NCI-H187 (cell line): Measurements from ENCODE around the gene KCNQ4.

Experiments
- DNase-seq, 2 experiments: peaks; one replicate each; lab custom pipeline; 2025; lab: John Stamatoyannopoulos, UW

Gene KCNQ4

DNA sequence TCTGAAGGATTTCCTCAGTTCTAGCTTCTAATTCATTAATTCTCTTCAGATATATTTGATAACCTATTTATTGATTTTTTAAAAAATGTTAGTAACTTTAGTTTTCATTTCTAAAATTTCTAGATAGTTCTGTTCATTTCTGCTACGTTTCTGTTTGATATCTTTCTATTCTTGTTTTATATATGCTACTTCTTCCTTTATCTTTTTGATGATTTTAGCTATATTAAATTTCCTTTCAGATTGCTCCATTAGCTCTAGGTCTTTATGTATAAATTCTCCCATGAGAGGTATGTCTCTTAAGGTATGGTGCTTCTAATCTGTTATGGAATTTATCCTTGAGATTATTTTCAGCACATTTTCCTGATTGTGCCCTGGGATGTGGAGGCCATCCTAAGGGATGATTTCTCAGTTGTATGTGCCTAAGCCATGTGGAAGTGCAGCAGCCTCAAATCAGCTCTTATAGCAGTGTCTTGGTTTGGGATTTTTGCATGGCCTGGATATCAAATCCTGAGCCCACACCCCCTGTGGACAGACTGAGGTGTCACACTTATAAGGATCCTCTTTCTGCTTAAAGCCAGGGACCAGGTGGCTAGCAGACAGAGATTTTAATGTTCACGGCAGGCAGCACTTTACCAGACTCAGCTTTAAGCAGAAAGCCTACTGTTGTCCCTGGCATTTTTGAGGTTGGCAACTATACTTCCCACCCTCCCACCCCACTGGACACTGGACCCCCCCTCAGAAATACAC, 6.2 kb upstream of the KCNQ4 start:
- DNase-seq = no peak

DNA sequence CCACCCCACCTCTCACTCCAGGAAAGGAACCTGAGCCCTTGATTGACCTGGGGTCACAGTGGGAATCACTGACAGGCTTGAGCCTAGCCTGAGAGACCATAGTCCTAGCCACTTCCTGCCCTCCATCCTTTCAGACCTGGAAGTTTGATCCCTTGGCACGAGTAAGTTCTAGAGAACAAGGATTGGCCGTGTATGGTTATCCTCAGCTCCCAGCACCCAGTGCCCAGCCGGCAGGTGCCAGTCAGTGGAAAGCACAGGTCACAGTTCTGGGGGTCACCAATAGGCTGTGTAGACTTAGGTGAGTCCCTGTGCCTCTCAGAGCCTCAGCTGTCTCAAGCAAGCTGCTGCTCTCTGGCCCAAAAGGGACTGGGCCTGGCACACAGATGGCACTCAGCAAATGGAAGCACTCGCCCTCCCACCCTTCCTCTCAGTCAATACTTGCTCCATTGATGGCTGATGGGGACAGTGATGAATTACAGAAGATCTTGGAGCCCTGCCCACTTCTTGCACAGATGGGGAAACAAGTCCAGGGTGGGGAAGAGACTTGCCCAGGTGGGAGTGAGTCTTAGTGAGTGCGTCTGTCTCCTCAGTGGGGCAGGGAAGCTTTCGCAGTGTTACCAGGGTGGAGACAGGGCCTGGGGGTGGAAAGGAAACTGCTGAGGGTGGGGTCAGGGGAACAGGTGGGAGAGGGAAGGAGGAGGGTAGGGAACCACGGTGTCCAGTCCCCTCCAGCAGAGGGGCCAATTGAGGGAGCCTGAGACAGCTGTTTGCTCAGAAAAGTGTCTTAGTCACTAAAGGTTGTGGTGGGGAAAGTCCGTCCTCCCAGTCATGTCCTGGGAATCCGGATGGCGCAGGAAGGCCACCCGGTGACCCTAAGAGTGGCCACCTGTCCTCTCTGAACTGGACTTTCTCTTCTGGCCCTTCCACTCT, 2.6 kb upstream of the KCNQ4 start:
- no peak for DNase-seq

DNA sequence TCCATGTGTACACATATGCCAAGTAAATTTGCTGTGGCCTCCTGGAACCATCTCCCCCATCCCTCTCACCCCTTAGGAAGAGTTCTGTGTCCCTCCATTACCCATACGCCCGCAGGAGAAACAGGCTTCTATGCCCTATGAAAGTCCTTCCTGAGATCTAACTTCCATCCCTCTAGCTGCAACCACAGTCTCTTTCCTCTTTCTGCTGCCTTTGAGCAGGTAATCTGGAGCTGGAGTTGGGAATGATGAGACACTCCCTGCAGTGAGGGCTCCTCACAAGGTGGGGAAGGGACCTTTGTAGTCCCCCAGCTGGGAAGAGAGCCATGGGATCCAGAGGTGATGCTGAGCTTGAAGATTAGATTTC, 2.0 kb upstream of the KCNQ4 start:
- no peak for DNase-seq

DNA sequence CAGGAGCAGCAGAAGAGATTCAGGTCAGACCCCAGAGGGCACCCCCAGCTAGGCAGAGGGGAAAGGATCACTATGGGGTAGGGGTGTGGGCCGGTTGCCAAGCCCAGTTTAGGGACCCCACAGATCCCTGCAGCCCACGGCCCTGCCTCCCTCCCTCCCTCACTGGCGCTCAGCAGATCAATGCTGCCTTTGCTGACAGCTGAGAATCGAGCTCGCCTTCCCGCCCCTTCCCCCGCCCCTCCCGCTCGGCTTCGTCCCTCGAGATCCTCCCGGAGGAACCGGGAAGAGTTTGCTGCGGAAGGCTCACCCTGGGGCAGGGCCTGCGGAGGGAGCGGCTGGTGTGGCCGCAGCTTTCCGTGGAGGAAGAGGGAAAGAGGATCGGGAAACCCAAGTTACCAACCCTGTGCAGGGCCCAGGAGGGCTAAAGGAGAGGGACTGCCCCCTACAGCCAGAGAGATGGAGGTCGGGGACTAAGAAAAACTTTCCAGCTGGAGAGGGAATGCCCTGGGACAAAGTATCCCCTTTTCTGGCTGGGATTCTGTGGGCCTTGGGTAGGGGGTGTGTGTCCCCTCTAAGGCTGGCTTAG, 1.1 kb upstream of the KCNQ4 start:
- no peak for DNase-seq

DNA sequence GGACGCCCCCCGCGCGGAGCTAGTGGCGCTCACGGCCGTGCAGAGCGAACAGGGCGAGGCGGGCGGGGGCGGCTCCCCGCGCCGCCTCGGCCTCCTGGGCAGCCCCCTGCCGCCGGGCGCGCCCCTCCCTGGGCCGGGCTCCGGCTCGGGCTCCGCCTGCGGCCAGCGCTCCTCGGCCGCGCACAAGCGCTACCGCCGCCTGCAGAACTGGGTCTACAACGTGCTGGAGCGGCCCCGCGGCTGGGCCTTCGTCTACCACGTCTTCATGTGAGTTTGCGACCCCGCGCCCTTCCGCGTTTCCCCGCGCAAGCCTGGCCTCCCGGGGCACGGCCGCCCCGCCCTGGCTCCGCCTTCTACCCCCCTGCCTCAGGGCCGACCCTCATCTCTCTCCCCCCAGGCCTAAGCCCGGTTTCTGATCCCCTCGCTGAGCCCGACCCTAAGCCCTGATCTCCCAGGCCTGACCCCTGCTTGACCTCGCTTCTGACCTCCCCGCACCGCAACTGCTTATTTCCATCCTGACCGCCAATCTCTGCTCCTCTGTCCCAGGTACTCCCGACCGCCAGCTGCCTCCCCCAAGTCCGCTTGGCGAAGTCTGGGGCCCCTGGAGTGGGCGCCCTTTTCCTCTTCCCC, 669 bp downstream of the KCNQ4 start:
- no peak for DNase-seq

DNA sequence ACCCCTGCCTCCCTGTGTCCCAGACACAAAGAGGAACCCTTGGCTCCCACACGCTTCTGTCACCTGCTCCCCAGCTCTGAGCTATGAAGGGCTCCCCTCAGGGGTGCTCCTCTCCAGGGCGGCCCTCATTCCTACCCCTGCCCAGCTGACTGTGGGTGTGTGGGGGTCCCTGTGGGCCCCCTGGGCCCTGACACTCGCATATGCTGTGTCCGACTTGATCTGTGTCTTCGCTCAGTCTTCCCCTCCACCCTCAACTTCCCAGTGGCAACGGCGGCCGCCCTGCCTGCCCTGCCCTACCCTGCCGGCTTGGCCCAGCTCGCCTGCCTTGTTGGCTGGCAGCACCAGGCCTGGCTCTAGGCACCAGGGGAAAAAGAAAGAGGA, 1.2 kb downstream of the KCNQ4 start:
- DNase-seq = no peak

DNA sequence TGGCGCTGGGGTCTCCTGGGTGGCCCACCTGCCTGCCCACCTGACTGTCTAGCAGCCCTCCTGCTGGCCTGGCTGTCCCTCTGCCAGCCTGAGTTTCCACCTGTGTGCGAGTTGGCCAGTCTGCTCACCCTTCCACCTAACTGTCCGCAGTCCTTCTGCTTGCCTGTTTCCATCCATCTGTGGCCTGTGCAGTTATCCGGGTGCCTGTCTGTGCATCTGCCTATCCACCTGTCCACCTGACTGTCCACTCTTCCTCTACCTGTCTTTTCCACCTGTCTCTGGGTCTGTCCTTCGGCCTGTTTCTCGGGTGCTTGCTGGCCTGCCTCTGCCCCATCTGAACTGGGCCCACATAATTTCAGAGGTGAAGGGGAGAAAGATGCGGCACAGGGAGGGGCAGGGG, 1.9 kb downstream of the KCNQ4 start:
- no peak for DNase-seq

DNA sequence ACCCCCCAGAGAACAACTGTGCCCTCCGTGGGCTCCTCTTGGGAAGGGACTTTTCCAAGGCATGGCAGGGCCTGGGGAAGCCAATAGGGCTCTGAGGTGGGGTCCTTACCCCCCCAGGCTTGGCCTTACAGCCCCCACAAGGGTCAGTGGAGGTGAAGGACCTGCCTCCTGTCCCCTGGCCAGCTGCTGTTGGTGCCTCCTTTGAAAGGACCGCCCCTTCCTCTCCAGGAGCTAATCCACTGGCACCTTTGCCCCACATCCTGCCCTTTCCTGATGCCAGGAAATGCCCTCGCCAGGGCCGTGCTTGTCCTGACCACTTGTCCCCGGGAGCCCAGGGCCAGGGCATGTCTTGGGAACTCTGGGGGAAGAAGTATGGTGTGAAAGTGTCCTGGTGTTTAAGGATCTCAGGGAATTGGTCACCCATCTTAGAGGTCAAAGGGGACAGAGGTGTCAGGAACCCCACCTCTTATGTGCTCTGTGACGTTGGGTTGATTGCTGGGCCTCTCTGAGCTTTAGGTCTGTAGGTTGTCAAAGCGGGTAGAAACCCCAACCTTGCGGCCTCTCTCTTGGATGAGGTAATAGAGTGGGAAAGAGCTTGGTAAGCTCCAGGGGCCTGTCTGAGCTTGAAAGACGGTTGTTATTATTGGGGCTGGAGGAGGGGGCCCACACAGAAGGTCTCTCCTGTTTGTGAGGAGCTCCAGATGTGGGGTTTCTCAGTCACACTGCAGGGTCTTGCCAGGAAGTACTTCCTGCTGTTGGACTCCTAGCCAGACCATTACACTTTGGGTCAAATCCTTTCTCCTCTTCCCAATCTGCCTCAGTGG, 2.8 kb downstream of the KCNQ4 start:
- no peak for DNase-seq

DNA sequence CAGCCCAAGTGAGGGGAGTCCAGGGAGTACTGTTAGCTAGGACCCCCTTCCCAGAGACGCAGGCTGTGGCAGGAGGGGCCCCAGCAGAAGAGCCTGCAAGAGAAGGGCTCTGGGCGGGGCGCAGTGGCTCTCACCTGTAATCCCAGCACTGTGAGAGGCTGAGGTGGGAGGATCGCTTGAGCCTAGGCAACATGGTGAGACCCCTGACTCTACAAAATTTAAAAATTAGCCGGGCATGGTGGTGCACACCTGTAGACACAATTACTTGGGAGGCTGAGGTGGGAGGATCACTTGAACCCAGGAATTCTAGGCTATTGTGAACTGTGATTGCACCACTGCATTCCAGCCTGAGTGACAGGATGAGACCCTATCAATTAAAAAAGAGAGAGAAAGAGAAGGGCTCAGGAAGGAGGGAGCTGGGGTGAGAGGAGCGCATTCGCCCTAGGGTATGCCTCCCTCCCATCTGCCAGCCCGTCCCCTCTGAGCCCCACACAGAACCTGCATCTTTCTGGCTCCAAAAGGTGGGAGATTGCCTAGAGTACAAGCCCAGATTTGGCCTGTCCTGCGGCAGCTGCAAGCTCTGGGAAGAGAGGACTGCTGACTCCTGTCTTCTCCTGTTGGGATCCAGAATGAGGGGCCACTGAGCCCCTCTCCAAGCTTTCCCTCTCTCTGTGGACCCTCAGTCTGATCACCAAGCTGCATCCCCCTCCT, 3.6 kb downstream of the KCNQ4 start:
- DNase-seq = no peak

DNA sequence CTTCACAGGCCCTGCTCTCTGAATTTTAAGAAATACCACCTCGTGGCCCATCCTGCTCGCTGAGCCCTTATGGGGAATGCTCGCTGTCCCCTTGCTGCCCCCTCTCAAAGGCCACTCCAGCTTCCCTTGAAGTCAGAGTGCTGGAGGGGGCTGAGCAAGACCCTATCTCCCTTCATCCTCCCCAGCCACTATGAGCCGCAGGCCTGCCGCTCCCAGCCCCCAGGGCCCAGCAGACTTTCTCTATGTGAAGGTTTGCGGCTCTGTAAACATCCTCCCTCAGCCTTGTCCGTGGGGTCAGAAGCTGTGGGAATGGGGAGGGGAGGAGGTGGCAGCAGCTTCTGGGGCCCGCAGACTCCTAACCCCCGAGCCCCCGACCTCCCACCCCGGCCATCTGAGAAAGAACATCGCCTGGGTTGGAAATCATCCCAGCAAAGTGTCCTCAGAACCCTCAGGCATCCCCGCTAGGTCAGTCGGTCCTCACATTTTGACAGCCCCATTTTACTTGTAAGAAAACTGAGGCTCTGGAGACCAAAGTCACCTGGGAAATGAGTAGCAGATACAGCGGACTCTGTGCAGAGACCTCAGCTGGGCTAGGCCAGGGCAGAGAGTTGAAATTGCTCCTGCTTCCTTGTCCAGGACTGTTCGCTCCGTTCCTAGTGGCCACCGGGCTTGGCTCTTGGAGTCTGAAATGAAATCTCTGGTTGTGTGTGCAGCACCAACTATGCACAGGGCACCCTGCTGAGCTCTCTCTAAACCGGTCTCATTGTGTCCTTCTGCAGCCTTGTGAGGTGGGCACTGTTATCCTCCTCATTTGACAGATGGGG, 4.4 kb downstream of the KCNQ4 start:
- no peak for DNase-seq

DNA sequence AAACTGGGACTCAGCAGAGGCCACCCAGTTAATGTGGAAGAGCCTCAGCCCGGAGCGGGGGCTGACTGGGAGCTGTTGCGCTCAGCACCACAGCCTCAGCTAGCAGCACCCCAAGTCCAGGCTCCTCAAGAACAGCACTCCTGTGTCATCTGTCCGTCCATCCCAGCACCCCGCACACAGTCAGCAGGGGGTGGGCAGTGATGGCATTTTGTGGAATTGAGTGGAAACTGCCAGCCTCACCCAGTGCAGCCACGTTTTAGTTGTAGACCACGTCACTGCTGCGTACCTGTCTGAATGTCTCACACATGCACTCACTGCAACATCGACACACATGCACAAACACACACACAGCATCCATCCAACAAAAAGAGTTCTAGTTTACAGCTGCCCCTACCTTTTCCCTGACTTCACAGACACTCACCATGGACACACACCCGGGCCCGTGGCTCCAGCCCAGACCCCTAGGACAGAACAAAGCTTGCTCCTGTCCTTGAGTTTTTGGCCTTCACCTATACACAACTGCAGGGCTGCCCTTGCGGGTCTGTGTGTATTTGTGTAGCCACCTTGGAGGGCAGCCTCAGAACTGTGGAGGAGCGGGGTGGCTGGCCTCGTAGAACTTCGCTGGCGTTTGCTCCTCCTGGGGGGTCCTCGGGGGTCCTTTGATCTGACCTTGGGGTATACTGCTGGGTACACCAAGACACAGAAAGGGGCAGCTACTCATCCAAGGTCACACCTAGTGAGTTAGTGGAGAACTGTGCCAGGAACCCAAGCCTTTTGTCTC, 5.2 kb downstream of the KCNQ4 start:
- no peak for DNase-seq

DNA sequence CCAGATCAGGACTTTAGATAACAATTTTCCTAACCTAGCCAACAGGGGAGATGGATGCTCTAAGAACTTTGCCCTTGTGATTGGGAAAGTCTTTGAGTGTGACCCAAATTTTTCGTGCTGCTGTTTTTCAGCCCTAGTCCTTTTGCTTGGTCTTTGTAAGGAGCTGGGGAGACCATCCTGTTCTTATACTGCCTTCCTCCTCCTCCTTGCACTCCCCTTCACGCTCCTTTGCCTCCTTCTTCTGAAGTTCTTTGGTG, 5.7 kb downstream of the KCNQ4 start:
- DNase-seq = no peak

DNA sequence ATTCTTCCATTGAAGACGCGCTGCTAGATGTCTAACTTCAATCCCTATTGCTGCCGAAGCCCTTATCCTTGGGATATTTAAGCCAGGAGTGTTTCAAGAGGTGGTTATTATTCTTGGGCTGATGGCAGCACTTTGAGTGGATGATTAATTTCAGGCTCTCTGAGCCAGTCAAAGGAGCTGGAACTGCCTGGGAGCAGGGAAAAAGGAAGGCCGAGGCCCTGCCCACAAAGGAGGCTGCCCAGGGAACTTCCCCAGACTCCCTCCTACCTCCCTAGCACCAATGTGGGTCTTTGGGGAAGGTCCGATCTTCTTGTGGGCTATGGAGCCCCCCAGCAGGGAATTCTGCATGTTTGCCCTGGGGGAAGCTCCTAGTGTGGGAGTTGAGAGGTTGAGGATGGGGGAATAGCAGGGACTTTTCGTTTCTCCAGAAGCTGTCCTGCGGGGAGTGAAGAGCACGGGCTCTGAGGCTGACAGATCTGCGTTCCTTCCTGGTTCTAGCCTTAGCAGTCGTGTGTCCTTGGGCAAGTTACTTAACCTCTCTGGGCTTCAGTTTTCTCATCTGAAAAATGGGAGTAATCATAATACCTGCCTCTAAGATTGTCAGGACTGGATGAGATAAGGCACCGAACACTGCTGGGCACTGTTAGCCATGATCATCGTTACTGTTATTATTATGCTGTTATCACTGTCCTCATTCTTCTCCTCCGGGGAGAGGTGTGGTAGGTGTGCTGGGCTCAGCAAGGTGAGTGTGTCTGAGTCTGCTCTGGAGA, 6.3 kb downstream of the KCNQ4 start:
- no peak for DNase-seq

DNA sequence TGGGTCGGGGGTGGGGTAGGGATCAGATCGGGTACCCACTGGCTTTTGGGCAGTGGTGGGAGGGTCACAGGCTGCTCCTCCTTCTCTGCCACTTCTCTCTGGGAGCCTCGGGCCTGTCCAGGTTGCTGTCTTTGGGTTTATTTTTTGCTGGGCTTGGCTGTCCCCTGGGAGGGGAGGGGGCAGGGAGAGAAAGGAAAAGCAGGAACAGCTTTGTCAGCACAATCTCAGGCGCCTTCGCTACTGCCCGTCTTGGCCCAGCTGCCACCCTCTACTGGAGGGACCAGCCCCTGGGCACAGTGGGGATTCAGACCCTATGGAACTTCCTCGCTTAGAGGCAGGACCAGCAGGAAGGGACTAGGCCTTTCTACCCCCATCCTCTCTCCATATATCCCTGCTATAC, 8.4 kb downstream of the KCNQ4 start:
- DNase-seq = no peak

DNA sequence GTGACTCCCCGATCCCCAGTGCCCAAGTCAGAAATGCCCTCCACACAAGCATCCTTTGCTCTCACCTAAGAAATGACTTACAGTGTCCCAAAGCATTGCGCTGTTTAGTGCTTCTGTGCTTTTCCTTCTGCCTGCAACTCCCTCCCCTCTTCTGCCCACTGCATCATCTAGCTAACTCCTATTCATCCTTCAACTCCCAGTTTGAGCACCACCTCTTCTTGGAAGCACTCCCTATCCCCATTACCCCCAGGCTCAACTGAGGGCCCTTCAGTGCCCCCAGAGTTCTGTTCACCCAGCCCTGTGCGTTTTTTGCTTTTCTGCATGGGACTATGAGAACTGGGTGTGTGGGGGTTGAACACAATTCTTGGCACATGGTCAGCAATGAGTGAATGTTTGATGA, 10.0 kb downstream of the KCNQ4 start:
- no peak for DNase-seq

DNA sequence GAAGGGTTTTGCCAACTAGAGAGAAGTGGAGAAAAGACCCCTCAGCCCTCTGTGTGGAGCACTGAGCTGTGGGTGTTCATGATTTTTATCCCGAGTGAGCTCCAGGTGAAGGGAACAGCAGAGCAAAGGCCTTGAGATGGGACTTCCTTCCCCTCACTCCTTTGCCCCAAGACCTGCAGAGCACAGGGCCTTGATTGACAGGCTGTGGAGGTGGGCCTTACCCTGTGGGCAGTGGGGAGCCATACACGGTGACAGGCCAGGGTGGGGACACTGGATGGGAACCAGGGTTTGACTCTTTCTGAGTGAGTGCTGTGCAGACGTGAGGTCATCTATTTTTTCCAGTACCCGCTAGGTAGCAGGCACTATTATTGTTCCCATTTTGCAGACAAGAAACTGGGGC, 10.5 kb downstream of the KCNQ4 start:
- DNase-seq = no peak

DNA sequence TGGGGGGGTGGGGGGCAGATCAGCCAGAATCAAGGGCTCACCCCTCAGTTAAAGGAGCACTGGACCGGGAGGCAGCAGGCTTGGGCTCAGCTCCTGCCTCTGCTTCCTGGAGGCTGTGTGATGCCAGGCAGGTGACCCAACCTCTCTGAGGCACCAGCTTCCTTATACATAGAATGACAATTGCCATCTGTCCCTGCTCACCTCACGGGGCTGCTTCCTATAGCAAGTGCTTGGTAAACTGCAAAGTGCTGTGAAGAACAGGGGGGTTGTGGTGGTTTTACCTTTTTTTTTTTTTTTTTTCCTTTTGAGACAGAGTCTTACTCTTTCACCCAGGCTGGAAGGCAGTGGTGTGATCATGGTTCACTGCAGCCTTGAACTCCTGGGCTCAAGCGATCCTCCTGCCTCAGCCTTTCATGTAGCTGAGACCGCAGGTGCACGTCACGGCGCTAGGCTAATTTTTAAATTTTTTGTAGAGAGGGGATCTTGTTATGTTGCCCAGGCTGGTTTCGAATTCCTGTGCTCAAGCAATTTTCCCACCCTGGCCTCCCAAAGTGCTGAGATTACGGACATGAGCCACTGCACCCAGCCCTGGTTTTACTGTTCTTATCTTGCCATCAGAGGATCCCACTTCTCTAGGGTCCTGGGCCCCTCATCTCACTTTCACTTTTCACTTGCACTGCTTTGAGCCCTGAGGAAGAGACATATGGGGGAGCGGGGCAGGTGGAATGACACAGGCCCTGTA, 11.6 kb downstream of the KCNQ4 start:
- no peak for DNase-seq
